GM12878 (cell line): ENCODE measurements around the gene CWC27.

Experiments used
- CTCF ChIP-seq, 3 experiments: IDR thresholded peaks in 2 of 3; conservative IDR thresholded peaks in 1 of 3; 2 replicates each; pipeline ENCODE4 v1.5.1; 2011; ENCODE audit warnings: low read depth in 3 of 3, low read length in 3 of 3, mild to moderate bottlenecking in 3 of 3, control low read depth in 2 of 3, moderate library complexity in 2 of 3, inconsistent platforms in 1 of 3, mixed read lengths in 1 of 3; ENCODE audit not compliant: control insufficient read depth in 2 of 3, insufficient read depth in 1 of 3; ENCODE audit errors: extremely low read depth in 1 of 3
- HDAC6 ChIP-seq: fragments of 200-600 bp; sonication (generic); IDR thresholded peaks from one replicate; pipeline ENCODE4 v1.8.0; 2017; ENCODE audit warnings: antibody characterized with exemption; ENCODE audit not compliant: unreplicated experiment
- MXI1 ChIP-seq: fragments of 150-350 bp; IDR thresholded peaks from 2 replicates; pipeline ENCODE4 v1.6.1; 2011; ENCODE audit warnings: low read depth, mild to moderate bottlenecking, inconsistent platforms, low read length, improper control_type of control experiment
- POLR2A ChIP-seq: IDR thresholded peaks from 2 replicates; pipeline ENCODE4 v1.6.1; 2011; ENCODE audit warnings: low read depth, mild to moderate bottlenecking, low read length
- RAD21 ChIP-seq: IDR thresholded peaks from 2 replicates; pipeline ENCODE4 v1.6.1; 2011; ENCODE audit warnings: mild to moderate bottlenecking, low read depth, low read length, moderate library complexity; ENCODE audit not compliant: insufficient read depth
- USF2 ChIP-seq: IDR thresholded peaks from 2 replicates; pipeline ENCODE4 v1.6.1; 2011; ENCODE audit warnings: low read depth, low read length, improper control_type of control experiment, borderline replicate concordance

- TF ChIP-seq RAD21 (no peak), USF2 (no peak), HDAC6 (no peak), POLR2A (no peak), CTCF (IDR thresholded peaks at IDR 0.05 in 2 of 3, conservative IDR thresholded peaks at IDR 0.05 in 1 of 3; ENCODE audit: control insufficient read depth in 2 of 3, extremely low read depth in 1 of 3, insufficient read depth in 1 of 3, low read depth in 3 of 3, low read length in 3 of 3) (no peak), MXI1 (no peak)
These were observed 291.2 kb downstream of the CWC27 start for GRCh38 chr5:65059681-65060598.
